T-helper 22 cell (primary cell): ENCODE measurements around the gene ASCC1.
A peak's percentile ranks its signal among the peaks of the same experiment; 100 is the strongest.

Experiments used
- DNase-seq: peaks from one replicate; pipeline ENCODE4 v3.0.0-alpha.2; 2020; ENCODE audit warnings: low read depth

Gene ASCC1

GRCh38 chr10:72065439-72066025 lies 150.5 kb downstream of the ASCC1 start:
- no peak for DNase-seq

- no peak for DNase-seq
Observed at GRCh38 chr10:72063703-72064391, 152.2 kb downstream of the ASCC1 start.

- no peak for DNase-seq
Observed at GRCh38 chr10:72062832-72063702, 153.0 kb downstream of the ASCC1 start.

- DNase-seq, result no peak
Observed at GRCh38 chr10:72062382-72062781, 153.7 kb downstream of the ASCC1 start.

- DNase-seq, result no peak
Observed at GRCh38 chr10:72061930-72062329, 154.1 kb downstream of the ASCC1 start.

GRCh38 chr10:72061491-72061890 lies 154.6 kb downstream of the ASCC1 start:
- no peak for DNase-seq

GRCh38 chr10:72059843-72060822 lies 155.9 kb downstream of the ASCC1 start:
- no peak for DNase-seq

GRCh38 chr10:72058989-72059842 lies 156.9 kb downstream of the ASCC1 start:
- no peak for DNase-seq

- DNase-seq, result no peak
Observed at GRCh38 chr10:72058347-72058898, 157.7 kb downstream of the ASCC1 start.

- no peak for DNase-seq
Observed at GRCh38 chr10:72056932-72057751, 158.9 kb downstream of the ASCC1 start.

- DNase-seq, result no peak
Observed at GRCh38 chr10:72056113-72056512, 160.0 kb downstream of the ASCC1 start.

GRCh38 chr10:72053690-72054089 lies 162.4 kb downstream of the ASCC1 start:
- no peak for DNase-seq

GRCh38 chr10:72050873-72051272 lies 165.2 kb downstream of the ASCC1 start:
- no peak for DNase-seq

- DNase-seq, result no peak
Observed at GRCh38 chr10:72049969-72050781, 165.9 kb downstream of the ASCC1 start.

GRCh38 chr10:72049472-72049871 lies 166.6 kb downstream of the ASCC1 start:
- no peak for DNase-seq

GRCh38 chr10:72048450-72049124 lies 167.5 kb downstream of the ASCC1 start:
- DNase-seq, result peak; percentile 60
